Muscle of arm (tissue), 12 donors: ENCODE results near the gene CASP8AP2. TPM values are rescaled to one million over a fixed set of nuclear protein-coding genes. Genes with fewer than 3 reads are reported as not detected.
"Not testable (repeated sequence)": the region's sequence is repeated elsewhere in the genome, so short reads cannot be mapped to it uniquely, and the experiment has no call there.

Experiments
- DNase-seq: peaks from one replicate; pipeline ENCODE4 v3.0.0-alpha.2; 2013
- polyA plus RNA-seq, 12 donors: library from polyadenylated mRNA; unstranded; fragments of 120-200 nt; gene quantifications; one replicate each; pipeline ENCODE4 v1.2.1, GENCODE V29; 2013; ENCODE audit not compliant: insufficient read length in 12 of 12

CASP8AP2 gene
- polyA plus RNA-seq, 12 donors, result 12.3 to 19.9 (median 17.3) TPM; not detected in 1

DNA sequence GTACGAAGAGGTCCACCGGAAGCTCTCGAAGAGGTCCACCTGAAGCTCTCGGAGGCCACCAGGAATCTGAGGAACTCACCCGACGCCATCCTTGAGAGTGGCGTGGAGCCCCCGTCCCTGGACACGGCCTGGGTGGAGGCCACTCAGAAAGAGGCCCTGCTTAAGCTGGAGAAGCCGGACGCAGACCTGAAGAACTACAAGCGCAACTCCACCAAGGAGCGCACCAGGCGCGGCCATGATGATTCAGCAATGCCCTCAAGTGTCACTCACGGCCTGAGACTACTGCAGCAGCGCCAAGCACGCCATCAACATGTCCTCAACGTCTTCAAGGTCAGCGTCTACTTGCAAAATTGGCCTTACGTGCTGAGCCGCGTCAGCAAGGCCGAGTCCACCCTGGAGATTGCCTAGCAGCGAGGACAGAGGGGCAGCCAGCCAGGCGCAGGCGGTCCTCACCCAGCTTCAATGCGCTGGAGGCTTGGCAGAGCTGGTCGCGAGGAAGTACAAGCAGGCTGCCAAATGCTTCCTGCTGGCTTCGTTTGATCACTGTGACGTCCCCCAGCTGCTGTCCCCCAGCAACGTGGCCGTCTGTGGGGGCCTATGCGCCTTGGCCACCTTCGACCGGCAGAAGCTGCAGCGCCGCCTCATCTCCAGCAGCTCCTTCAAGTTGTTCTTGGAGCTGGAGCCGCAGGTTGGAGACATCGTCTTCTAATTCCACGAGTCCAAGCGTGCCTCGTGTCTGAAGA lies 56.9 kb downstream of the CASP8AP2 start:
- no peak for DNase-seq

DNA sequence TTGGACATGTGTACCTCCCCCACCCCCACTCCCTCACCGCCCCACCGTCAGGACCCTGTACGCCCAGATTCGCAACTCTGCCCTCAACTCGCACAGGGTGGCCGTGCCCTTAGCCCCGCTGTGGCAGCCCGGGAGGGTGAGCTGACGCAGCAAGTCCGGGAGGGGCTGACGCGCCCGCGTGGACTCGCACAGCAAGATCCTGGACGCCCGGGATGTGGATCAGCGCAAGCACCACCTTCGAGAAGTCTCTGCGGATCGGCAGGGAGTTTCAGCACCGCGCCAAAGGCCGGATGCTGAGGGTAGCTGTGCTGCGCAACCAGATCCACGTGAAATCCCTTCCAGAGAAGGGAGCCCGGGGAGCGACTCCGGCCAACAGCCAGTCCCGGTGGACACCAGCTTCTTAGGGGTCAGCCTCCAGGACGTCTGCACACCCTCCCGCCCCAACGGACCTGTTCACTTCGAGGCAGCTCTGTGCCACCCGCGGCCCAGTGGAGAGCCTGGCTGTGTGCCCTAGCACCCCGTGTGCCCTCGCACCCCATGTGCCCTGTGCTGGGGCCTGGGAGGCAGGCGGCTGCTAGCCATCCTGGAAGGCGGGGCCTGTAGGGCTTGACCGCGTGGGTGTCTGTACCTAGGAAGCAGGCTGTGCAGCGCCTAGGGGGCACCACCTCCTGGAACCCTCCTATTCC lies 57.9 kb downstream of the CASP8AP2 start:
- DNase-seq, result no peak

DNA sequence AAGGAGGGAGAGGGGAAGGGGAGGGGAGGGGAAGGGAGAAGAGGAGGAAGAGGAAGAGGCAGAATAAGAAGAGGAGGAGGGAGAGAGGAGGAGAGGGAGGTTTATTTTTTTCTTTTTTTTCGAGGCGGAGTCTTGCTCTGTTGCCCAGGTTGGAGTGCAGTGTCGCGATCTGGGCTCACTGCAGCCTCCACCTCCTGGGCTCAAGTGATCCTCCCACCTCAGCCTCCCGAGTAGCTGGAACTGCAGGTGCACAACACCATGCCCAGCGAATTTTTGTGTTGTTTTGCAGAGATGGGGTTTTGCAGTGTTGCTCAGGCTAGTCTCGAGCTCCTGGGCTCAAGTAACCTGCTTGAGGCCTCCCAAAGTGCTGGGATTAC lies 58.4 kb downstream of the CASP8AP2 start:
- DNase-seq, result no peak

DNA sequence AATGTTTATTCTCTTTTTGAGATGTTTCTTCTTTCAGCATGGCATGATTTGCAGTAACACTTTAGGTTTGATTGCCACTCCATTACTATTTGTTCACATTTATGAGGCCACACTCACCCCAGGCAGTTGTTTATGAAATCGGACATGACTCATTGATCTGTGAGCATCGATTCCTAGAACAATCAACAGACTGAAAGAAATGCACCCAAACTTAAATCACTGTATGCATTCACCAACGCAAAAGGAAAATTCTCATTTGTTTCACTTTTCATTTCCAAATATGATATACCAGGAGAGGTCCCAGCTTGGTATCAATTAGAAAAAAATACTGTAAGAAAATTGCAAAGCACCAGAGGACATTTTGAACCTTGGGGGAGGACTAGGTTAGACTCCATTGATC lies 59.2 kb downstream of the CASP8AP2 start:
- DNase-seq, result no peak

DNA sequence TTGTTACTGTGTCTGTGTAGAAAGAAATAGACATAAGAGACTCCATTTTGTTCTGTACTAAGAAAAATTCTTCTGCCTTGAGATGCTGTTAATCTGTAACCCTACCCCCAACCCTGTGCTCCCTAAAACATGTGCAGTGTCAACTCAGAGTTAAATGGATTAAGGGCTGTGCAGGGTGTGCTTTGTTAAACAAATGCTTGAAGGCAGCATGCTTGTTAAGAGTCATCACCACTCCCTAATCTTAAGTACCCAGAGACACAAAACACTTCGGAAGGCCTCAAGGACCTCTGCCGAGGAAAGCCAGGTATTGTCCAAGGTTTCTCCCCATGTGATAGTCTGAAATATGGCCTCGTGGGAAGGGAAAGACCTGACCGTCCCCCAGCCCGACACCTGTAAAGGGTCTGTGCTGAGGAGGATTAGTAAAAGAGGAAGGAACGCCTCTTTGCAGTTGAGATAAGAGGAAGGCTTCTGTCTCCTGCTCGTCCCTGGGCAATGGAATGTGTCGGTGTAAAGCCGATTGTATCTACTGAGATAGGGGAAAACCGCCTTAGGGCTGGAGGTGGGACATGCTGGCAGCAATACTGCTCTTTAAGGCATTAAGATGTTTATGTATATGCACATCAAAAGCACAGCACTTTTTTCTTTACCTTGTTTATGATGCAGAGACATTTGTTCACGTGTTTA lies 61.3 kb downstream of the CASP8AP2 start:
- DNase-seq, result not testable (repeated sequence)

DNA sequence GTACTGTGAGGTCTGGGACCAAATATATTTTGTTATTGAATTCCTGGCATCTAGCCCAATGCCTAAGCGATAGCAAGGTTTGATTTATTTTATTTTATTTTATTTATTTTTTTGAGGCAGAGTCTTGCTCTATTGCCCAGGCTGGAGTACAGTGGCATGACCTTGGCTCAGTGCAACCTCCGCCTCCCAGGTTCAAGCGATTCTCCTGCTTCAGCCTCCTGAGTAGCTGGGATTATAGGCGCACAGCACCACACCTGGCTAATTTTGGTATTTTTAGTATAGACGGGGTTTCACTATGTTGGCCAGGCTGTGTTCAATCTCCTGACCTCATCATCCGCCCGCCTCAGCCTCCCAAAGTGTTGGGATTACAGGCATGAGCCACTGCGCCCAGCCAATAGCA lies 62.9 kb downstream of the CASP8AP2 start:
- not testable (repeated sequence) for DNase-seq

DNA sequence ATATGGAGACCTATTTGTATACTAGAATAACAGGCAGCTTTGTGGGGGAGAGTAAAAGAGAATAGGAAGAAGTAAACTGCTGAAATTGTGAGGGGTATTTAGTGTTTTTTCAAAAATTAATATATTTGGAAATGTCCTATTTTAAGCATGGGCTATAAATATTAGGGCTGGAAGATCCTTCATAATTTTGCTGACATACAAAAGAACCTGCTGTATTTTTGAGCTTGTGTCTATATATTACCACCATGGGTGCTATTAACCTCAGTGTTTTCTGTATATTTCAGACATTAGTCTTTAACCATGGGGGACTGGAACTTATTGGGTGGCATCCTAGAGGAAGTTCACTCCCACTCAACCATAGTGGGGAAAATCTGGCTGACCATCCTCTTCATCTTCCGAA lies 64.5 kb downstream of the CASP8AP2 start, which contains the start of gene GJA10:
TSS of gene GJA10 (plus strand) at position 301 of the 400 bp plus-strand sequence. CDS start at position 301, 0 bp downstream.
- DNase-seq, result no peak

DNA sequence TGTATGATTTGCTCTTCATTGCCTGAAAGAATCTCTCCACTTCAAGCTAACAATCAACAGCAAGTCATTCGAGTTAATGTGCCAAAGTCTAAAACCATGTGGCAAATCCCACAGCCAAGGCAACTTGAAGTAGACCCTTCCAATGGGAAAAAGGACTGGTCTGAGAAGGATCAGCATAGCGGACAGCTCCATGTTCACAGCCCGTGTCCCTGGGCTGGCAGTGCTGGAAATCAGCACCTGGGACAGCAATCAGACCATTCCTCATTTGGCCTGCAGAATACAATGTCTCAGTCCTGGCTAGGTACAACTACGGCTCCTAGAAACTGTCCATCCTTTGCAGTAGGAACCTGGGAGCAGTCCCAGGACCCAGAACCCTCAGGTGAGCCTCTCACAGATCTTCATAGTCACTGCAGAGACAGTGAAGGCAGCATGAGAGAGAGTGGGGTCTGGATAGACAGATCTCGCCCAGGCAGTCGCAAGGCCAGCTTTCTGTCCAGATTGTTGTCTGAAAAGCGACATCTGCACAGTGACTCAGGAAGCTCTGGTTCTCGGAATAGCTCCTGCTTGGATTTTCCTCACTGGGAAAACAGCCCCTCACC lies 65.7 kb downstream of the CASP8AP2 start:
- peak; percentile 78 for DNase-seq

DNA sequence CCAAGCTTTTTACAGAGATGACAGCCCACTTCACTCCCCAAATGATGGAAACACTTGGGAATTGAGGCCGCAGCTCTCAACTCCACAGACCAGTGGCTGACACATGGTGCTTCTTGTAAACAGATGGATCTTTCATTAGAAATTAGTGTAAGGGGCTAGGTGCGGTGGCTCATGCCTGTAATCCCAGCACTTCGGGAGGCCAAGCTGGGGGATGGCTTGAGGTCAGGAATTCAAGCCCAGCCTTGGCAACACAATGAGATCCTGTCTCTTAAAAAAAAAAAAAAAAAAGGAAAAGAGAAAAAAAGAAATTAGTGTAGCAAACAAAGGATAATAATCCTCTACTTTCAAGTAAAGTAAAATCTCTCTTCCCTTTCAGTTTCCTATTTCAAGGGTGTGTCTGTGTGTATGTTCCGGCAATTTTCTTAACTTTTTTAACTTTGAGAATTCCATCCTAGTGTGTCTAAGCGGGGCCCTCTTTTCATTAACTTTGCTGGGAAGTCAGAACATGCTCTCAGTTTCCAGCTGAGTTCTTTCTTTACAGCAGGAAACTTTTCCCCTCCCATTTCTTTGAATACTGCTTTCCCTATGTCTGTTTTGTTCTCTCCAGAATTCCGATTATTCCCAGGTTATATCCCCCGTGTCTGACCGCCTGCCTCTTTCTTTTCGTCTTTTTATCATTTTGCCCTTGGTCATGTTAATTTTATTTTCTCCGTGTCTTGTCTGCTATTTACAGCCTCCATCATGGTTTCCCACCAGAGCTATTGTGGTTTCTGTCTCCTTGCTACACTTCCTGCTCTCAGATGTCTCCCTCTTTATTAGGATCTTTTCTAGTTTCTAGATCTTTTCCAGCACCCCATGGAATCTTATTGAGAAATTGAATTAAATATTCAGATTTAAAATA lies 80.6 kb downstream of the CASP8AP2 start:
- DNase-seq, result not testable (repeated sequence)

DNA sequence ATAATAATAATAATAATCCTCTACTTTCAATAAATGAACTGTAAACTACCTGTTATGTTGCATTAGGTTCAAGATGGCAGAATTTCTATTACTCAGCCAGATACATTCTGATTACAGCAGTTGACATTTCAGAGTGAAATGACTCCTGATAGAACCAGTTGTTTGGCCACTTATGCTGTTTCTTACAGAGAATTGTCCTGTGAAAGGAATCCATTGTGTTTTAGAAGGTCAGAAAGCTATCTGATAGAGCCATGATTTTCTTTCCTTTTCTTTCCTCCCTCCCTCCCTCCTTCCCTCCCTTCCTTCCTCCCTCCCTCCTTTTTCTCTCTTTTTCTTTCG lies 81.2 kb downstream of the CASP8AP2 start:
- DNase-seq, result no peak

DNA sequence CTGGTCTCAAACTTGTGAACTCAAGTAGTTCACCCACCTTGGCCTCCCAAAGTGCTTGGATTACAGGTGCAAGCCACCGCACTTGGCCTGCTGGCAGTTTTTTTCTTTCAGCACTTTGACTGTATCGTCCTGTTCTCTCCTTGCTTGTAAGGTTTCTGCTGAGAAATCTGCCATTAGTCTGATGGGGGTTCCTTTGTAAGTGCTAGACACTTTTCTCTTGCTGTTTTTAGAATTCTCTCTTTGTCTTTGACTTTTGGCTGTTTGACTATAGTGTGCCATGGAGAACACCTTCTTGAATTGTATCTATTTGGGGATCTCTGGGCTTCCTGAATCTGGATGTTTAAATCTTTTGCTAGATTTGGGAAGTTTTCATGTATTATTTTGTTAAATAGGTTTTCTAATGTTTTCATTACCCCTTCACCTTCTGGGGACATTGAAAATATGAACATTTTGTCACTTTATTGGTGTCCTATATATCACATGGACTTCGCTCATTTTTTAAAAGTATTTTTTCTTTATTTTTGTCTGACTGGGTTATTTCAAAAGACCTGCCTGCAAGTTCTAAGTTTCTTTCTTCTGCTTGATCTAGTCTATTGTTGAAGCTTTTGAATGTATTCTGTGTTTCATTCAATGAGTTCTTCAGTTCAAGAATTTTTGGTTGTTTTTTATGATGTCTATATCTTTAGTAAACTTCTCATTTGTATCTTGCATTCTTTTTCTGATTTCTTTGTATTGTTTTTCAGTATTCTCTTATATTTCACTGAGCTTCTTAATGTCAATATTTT lies 86.6 kb downstream of the CASP8AP2 start:
- no peak for DNase-seq

DNA sequence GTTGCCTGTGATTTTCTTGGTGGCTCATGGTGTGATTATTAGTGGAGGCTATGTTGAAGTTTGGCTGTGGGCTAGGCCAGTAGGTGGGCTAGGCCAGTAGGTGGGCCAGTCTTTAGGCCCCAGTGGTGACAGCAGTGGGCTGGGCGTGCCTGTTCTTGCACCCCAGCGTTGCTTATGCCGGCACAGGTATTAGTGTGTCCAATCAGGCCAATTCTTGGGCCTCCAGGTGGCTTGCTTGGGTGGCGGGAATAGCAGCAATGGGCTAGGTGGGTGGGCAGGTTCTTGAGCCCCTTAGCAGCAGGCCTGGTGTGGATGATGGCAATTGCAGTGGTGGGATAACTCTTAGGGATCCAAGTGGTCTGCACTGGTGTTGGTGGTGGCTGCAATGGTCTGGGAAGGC lies 87.5 kb downstream of the CASP8AP2 start:
- DNase-seq, result no peak

DNA sequence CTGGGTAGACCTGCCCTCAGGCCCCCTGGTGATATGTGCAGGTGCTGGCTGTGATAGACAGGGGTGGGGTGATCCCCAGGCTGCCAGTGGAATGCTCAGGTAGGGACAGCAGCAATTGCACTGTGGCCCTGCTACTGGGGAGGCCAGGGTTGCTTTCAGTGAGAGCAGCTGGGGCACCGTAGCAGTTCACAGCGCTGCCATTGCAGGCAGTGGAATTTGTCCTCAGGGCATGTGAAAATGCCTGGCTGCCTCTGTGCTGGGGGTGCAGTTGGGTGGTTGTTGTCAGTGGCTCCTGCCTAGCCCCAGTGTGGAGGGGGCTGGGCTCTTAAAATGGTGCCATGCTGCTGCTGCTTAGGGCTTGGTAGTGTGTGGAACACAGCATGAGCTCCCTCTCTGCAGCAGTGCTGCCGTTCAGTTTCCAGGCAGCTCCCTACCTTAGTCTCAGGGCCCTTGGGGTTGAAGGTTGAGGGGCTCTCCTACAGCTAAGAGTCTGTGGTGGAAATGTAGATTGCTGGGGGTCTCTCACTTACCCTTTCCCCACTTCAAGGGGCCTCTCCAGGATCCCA lies 88.2 kb downstream of the CASP8AP2 start:
- DNase-seq, result no peak

Other genes with a start within 250 kb of the CASP8AP2 start
- gene LYRM2, start 191.1 kb upstream of the CASP8AP2 start, polyA plus RNA-seq, result 10 to 100 TPM in 11 of 12 donors, not detected in 1; 25.3 to 54.1 (median 30.1) TPM
- gene MDN1, start 10.1 kb upstream of the CASP8AP2 start, polyA plus RNA-seq, result 10 to 100 TPM in 11 of 12 donors, not detected in 1; 24.4 to 45.1 (median 29.9) TPM
- not detected for gene GJA10, start 64.6 kb downstream of the CASP8AP2 start, polyA plus RNA-seq